ENCODE data around the gene UBA5. TPM values are rescaled to one million over a fixed set of nuclear protein-coding genes. Genes with fewer than 3 reads are reported as not detected.

UBA5 gene
- polyA plus RNA-seq, 1 experiment: 54.0 TPM

DNA sequence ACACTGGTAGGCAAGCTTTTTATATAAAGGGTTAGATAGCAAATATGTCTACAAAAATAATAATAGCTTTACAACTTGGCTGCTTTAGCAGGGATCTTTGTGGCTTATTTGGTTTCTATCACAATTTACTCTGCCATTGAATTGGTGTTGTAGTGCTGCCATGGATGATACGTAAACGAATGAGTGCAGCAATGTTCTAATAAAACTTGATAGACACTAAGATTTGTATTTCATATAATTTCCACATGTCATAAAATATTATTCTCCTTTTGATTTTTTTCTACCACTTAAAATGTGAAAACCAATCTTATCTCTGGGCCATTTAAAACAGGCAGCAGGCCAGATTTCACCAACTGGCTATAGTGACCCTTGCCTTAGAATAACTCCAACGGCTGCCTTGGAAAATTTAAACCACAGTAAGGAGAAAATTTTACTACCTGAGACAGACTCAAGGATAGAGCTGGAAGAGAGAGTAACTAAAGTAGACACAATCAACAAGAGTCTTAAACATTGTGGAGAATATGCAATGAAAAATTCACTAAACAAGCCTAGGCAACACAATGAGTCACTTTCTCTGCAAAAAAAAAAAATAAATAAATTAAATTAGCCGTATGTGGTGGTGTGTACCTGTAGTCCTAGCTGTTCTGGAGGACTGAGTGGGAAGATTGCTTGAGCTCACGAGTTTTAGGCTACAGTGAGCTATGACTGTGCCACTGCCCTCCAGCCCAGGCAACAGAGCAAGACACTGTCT is 54.0 kb downstream of the UBA5 start:
- Histone ChIP-seq H3K27ac (ENCODE audit: low read depth, low read length) (no peak overlapping the region), H3K4me3 (ENCODE audit: low read depth, low read length) (no peak overlapping the region), H3K27me3 (ENCODE audit: control insufficient read depth, insufficient read depth, low read length) (no peaks in the 10 kb centered on the region), H3K9me3 (ENCODE audit: control insufficient read depth, insufficient read depth, low read length) (no peaks in the 10 kb centered on the region)
- ChIA-PET POLR2A (no interaction called here), CTCF (interaction anchor here (1.2 to 2.2 kb wide), 2 partner anchors 12 to 178 kb away, joined by 3 to 7 read pairs; no protein-coding TSS in a partner anchor)
- TF ChIP-seq, protein P1, sequence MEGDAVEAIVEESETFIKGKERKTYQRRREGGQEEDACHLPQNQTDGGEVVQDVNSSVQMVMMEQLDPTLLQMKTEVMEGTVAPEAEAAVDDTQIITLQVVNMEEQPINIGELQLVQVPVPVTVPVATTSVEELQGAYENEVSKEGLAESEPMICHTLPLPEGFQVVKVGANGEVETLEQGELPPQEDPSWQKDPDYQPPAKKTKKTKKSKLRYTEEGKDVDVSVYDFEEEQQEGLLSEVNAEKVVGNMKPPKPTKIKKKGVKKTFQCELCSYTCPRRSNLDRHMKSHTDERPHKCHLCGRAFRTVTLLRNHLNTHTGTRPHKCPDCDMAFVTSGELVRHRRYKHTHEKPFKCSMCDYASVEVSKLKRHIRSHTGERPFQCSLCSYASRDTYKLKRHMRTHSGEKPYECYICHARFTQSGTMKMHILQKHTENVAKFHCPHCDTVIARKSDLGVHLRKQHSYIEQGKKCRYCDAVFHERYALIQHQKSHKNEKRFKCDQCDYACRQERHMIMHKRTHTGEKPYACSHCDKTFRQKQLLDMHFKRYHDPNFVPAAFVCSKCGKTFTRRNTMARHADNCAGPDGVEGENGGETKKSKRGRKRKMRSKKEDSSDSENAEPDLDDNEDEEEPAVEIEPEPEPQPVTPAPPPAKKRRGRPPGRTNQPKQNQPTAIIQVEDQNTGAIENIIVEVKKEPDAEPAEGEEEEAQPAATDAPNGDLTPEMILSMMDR (IDR thresholded peaks at IDR 0.05; ENCODE audit: low read depth, low read length): no peak
- no peak for DNase-seq (ENCODE audit: low read depth, low spot score)

DNA sequence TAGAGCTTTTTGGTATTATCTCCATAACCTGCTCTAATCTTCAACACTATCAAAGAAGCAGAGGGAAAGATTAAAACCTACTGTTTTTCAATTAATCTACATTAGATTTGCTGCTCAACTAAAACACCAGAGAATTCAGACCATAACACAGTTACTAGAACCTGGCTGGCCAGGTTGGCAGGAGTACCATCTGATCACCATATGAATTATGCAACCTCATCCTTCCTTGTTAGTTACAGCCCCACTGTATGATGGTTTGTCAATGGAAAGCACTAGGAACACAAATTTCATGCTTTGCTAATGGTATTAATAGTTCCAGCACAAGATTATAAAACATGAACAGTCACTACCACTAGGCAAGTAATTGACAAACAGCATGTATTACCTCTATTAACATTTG is 56.2 kb downstream of the UBA5 start:
- TF ChIP-seq, protein P1 (IDR thresholded peaks at IDR 0.05; ENCODE audit: low read depth, low read length): no peak
- ChIA-PET POLR2A (no interaction called here), CTCF (interaction anchor here (1.1 kb wide), 1 partner anchor 181 kb away, joined by 3 read pairs; no protein-coding TSS in a partner anchor)
- H3K9me3 ChIP-seq (ENCODE audit: control insufficient read depth, insufficient read depth, low read length): no peaks in the 10 kb centered on the region
- no peak for DNase-seq (ENCODE audit: low read depth, low spot score)
- H3K27ac ChIP-seq (ENCODE audit: low read depth, low read length): no peak overlapping the region
- no peaks in the 10 kb centered on the region for H3K27me3 ChIP-seq (ENCODE audit: control insufficient read depth, insufficient read depth, low read length)
- no peak overlapping the region for H3K4me3 ChIP-seq (ENCODE audit: low read depth, low read length)

DNA sequence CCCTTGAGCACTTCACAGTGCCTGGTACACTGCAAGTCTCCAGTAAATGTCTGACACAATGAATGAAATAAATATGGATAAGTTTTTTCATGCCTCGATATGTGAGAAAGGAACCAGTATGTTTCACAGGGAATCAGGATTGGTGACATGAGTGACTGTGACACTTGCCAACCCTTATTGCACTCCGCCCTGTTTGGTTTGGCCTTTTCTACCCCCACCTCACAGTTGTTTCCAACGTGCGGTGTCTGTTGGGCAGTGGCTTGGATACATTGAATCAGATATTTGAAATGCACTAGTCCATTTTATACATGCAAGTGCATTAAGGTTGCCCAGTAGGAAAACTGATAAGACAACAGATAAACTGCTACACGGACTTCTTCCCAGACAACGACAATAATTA is 60.1 kb downstream of the UBA5 start:
- H3K4me3 ChIP-seq (ENCODE audit: low read depth, low read length): peak overlapping the region; percentile 33
- TF ChIP-seq, protein P1 (IDR thresholded peaks at IDR 0.05; ENCODE audit: low read depth, low read length): no peak
- POLR2A ChIA-PET: no interaction called here
- H3K9me3 ChIP-seq (ENCODE audit: control insufficient read depth, insufficient read depth, low read length): no peaks in the 10 kb centered on the region
- DNase-seq (ENCODE audit: low read depth, low spot score): no peak
- no peaks in the 10 kb centered on the region for H3K27me3 ChIP-seq (ENCODE audit: control insufficient read depth, insufficient read depth, low read length)
- CTCF ChIA-PET: interaction anchor here (1.0 kb wide), 1 partner anchor 11 kb away, joined by 3 read pairs; no protein-coding TSS in a partner anchor
- H3K27ac ChIP-seq (ENCODE audit: low read depth, low read length): no peak overlapping the region

DNA sequence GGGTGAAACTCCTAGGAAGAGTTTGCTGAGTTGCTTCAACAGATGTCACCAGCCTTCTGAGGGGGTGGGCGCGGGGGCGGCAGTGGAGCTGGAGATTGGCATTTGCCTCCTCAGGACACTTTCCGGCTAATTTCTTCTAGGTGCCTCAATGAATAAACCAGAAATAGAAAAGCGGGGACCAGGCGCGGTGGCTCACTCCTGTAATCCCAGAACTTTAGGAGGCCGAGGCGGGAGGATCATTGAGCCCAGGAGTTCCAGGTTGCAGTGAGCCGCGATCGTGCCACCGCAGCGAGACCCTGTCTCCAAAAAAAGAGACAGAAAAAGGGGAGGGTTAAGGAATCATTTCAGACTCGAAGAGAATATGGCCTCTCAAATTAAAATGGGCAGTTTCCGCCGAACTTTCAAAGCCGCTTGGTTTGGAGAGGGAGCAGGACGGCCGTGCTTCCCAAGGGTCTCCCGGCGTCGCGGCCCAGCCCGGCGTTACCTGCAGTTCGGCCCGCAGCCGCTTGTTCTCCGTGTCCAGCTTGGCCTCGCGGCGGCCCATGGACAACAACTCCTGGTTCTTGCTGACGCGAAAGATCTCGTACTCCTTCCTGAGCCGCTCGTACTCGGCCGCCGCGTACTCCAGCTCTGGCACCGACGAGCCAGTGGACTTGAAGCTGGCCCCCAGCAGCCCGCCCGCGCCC is 61.5 kb downstream of the UBA5 start:
- H3K27me3 ChIP-seq (ENCODE audit: control insufficient read depth, insufficient read depth, low read length): no peaks in the 10 kb centered on the region
- CTCF ChIA-PET: no interaction called here
- POLR2A ChIA-PET: no interaction called here

More for the DNA sequence above, 61.5 kb downstream of the UBA5 start:
- H3K9me3 ChIP-seq (ENCODE audit: control insufficient read depth, insufficient read depth, low read length): no peaks in the 10 kb centered on the region
- TF ChIP-seq, protein P1 (IDR thresholded peaks at IDR 0.05; ENCODE audit: low read depth, low read length): peak; percentile 38
- H3K27ac ChIP-seq (ENCODE audit: low read depth, low read length): peak overlapping the region; percentile 72
- peak overlapping the region; percentile 77 for H3K4me3 ChIP-seq (ENCODE audit: low read depth, low read length)
- no peak for DNase-seq (ENCODE audit: low read depth, low spot score)
